T-helper 1 cell (primary cell): ENCODE measurements around the gene ALG14.
A peak's percentile ranks its signal among the peaks of the same experiment; 100 is the strongest.

Source experiments
- DNase-seq, 5 donors: peaks; one replicate each; pipeline ENCODE4 v3.0.0-alpha.2; 2012 to 2020

ALG14 gene

DNA sequence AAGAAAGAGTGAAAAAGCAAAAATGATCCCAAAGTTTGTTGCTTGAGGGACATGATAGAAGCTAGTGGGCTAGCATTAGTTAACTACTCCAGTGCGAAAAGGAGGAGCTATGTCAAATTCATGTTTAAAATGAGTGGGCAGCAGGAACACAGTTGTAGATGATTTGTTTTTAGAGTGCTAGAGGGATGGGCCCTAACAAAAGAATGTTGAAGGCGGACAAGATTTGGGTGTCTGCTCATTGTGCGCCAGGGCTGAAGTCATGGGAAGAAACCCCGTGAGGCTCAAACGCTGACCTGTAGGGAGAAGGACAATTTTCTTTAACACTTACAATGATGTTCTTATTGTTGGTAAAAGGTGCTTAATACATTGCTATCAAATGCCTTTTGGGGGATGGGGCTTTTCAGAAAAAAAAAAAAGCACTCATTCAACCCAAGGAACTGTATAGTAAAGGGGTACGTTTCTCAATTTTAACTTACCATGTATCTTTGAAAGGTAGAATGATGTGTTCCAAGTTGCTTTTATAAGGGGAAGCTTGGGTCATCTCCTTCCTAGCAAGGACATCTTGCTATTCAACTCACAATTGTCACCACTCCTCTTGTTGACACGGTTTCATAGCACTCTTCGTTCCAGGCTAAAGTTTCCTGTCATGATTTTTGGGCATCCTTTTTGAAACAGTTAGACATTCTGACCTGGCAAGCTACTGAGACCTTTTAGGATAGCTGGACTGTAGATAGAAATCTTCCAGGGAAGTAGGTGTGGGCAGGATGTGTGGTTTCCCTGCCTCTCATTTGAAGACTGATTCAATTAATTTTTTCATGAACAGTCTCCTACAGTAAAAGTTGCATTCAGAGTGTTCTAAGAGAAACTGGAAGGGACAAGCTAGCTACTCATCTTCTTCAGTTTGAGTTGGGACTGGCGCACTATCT is 92.8 kb downstream of the ALG14 start:
- DNase-seq = no peak

DNA sequence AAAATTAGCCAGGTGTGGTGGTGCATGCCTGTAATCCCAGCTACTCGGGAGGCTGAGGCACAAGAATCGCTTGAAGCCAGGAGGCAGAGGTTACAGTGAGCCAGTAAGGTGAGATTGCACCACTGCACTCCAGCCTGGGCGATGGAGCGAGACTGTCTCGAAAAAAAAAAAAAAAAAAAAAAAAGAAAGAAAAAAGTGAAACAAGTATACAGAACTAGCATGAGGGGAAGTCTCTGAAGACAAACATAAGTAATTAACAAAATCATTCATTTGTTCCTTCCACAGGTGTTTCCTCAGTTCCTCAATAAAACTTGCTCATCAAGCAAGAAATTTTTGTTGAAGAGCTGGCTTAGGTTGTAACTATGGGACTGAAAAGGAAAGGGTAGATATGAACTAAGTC is 93.6 kb downstream of the ALG14 start:
- DNase-seq = no peak

GRCh38 chr1:94978401-94978800 is 94.3 kb downstream of the ALG14 start:
- no peak for DNase-seq

GRCh38 chr1:94976971-94977548 is 95.7 kb downstream of the ALG14 start:
- DNase-seq = no peak

- no peak for DNase-seq
Observed at GRCh38 chr1:94974824-94975223, 97.9 kb downstream of the ALG14 start.

- no peak for DNase-seq
Observed at GRCh38 chr1:94974241-94974640, 98.5 kb downstream of the ALG14 start.

DNA sequence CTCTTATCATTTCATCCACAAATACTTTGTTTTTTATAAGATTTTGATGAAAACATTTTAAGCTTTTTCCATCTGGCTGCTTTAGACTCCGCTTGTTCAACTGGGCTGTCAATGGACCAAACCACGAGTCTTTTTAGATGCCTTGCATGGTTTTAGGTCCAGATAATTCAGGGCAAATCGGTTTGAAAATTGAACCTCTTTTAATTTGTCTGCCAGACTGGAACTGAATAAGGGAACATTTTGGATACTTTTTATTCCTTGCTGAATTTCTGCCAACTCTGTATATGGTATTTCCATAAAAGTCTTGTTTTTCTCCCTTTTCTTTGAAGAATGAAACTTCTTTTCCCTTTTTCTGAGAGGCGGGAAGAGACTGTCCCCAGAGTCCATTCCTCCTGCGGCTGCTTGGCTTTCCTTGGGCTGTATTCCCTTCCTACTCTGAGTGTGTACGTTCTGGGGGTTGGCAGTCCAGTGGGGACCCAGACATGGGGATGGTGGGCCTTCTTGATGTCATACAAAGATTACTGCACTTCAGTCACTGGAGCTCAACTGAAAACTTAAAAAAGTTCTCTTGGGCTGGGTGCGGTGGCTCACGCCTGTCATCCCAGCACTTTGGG is 99.3 kb downstream of the ALG14 start:
- no peak for DNase-seq

GRCh38 chr1:94971491-94971924 is 101.2 kb downstream of the ALG14 start:
- no peak for DNase-seq

- DNase-seq = no peak
Observed at GRCh38 chr1:94970783-94971182, 102.0 kb downstream of the ALG14 start.

DNA sequence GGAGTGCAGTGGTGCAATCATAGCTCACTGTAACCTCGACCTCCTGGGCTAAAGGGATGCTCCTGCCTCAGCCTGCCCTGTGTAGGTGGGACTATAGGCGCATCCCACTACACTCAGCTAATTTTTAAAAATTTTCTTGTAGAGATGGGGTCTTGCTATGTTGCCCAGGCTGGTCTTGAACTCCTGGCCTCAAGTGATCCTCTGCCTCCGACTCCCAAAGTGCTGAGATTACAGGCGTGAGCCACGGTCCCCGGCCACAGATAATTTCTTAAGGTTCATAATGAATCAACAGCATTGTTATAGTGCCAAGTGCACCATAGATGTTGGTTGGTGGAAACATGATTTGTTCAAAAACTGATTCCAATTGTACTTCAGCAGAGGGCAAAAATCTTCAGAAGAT is 103.6 kb downstream of the ALG14 start:
- no peak for DNase-seq

DNA sequence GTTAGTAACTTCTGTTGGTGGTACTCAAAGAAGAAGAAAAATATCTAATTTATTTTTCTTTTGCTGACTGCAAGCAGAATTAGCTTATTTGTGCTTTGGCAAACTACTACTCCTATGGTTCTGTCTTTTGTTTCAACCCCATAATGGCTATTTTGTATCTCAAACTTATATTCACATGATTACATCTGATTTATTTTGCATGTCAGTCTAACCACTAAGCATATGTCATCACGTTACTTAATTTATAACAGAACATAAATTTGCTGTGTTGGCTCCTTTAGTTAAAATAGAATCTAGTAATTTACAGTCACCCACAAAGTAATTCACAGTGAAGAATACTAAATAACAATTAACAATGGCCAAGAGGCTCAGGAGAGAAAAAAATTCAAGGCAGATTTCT is 106.7 kb downstream of the ALG14 start:
- no peak for DNase-seq

DNA sequence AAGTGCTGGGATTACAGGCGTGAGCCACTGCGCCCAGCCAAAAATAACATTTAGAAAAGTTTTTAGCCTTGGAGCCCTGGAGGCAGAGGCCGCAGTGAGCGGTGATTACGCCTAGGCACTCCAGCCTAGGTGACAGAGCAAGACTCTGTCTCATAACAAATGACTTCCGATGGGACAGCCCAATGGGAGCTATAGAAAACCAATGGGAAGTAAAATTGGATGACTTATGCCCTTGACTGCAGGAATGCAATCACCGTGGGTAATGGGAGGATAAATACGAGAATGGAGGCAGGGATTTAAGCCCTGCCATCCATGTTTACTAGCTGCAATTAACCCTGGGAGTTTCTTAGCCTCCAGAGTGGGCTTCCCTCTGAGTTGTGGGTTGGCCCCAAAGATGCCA is 108.9 kb downstream of the ALG14 start:
- DNase-seq = no peak

- peak in 1 of 5 donors; percentile 63 for DNase-seq
Observed at GRCh38 chr1:94962409-94963265, 110.1 kb downstream of the ALG14 start.

GRCh38 chr1:94961988-94962387 is 110.8 kb downstream of the ALG14 start:
- DNase-seq = no peak

GRCh38 chr1:94961582-94961981 is 111.2 kb downstream of the ALG14 start:
- DNase-seq = no peak

DNA sequence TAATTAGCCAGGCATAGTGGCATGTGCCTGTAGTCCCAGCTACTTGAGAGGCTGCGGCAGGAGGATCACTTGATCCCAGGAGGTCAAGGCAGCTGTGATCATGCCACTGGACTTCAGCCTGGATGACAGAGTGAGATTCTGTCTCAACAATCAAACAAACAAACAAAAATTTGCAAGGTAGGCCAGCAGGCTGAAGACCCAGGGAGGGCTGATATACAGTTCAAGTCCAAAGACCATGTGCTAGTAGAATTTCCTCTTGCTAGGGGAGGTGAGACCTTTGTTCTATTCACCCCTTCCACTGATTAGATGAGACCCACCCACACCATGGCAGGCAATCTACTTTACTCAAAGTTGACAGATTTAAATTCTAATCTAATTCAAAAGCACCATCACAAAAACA is 114.7 kb downstream of the ALG14 start:
- DNase-seq = no peak

- DNase-seq = no peak
Observed at GRCh38 chr1:94955767-94956632, 116.8 kb downstream of the ALG14 start.

DNA sequence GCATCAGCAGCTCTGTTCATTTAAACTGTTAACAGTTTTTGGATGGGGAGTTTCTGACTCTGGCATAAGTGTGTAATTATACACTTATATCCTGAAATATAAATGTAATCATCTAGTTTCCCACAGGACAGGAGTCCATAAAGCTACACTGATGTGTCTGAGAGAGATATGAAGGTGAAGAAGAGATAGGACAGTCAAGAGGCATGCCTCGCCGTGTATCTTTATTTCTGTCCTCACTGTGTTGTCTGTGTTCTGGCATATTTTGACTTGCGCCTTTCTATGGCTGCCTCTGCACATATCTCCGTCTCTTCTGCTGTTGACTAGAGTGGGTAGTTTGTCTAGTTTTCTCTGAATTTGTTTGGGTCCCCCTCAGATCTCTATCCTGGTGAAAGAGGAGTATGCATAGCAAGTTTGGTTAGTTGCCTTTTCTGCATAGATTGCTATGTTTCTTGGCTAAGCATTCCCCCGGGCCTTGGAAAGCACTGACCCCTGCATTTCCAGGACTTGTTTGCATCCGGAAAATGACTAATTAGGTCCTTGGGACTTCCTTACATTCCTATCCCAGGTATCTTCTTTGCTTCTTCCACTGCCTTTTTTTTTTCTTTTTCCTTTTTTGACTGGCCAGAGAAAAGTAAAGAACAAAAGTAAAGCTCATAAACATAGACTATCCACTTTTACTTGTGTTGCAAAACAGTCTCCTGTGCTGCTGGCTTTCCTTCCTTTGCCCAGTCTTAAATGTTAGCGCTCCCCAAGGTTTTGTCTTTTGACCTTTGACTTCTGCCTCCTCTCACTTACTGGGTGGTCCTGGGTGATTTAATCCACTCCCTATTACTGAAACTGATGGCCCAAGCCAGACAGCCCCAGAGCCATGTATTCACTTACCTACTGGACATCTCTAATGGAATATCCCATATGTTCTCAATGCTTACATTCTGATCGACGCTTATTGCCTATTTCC is 118.2 kb downstream of the ALG14 start:
- no peak for DNase-seq

- DNase-seq = no peak
Observed at GRCh38 chr1:94953746-94954145, 119.0 kb downstream of the ALG14 start.

DNA sequence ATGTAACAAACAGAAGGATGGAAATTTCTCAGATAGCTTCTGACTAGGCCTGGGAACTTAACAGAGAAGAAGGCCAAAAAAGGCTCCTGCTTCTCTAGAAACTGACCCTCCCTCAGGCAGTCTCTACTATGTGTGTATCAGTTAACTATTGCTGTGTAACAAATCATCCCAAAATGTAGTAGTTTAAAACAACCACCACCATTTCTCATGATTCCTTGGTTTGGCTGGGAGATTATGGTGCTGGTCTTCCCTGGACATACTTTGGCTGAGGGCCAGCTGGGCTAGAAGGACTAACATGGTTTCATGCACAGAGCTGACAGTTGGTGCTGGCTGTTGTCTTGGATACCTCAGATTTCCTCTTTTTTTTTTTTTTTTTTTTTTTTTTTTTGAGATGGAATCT is 119.6 kb downstream of the ALG14 start:
- no peak for DNase-seq

DNA sequence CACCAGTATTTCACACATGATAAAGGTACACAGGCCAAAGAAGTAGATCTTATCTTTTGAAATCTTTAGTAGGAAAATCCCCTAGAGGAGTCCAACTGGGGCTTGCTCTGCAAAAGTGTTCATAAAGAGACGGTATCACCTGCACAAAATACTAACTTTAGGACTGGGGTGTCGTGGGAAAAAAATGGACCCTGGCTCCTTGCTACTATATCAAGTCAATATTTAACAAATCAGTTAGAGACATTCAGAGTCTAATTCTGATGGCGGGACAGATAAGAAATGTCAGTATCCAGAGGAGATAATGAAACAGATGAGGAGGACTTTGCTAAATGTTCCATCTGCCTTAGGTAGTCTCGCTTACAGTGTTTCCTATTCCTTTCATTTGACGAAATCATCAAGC is 120.2 kb downstream of the ALG14 start:
- no peak for DNase-seq
